CD4-positive, alpha-beta T cell treated with Interleukin-21 for 1 hour (primary cell): ENCODE data around the gene MSS51.
"Not testable (repeated sequence)": the region's sequence is repeated elsewhere in the genome, so short reads cannot be mapped to it uniquely, and the experiment has no call there.

ENCODE experiments used
- DNase-seq: peaks from one replicate; pipeline ENCODE4 v3.0.0-alpha.2; 2020

MSS51 gene

GRCh38 chr10:73413528-73414229, 19.7 kb downstream of the MSS51 start, which contains the start of gene ANXA7:
Gene ANXA7 (minus strand): TSS chr10:73414058. CDS start chr10:73400856, 13,202 bp downstream.
- DNase-seq: peak; percentile 93

DNA sequence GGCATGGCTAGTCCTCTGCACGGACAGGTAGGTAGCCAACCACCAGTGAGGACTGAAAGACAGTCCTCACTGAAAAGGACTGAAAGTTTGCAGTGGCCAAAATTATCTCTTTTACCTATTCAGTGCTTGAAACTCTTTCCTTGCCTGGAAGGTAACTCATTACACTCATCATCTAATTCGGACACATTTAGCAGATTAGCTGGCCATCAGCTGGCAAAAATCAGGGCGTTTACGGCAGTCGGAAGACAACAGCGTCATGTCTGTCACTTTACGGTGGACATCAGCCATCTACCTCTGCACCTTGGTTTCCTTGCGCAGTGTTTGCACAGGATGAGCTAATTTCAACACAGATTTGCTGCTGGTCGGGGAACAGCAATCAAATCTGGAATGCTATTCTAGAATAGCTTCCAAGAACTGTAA, 20.2 kb downstream of the MSS51 start:
- peak; percentile 67 for DNase-seq

GRCh38 chr10:73410897-73411296, 22.5 kb downstream of the MSS51 start:
- DNase-seq: no peak

DNA sequence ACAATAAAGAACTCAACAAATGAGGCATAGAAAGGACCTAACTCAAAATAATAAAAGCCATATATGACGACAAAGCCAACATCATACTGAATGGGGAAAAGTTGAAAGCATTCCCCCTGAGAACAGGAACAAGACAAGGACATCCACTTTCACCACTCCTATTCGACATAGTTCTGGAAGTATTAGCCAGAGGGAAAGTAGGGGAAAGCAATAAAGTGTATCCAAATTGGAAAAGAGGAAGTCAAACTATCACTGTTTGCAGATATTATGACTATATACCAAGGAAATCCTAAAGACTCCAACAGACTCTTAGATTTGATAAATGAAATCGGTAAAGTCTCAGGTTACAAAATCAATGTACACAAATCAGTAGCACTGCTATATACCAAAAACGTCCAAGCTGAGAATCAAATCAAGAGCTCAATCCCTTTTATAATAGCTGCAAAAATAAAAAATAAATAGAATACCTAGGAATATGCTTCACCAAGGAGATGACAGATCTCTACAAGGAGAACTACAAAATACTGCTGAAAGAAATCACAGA, 24.3 kb downstream of the MSS51 start:
- no peak for DNase-seq

- no peak for DNase-seq
These were observed 25.3 kb downstream of the MSS51 start for GRCh38 chr10:73408061-73408460.

DNA sequence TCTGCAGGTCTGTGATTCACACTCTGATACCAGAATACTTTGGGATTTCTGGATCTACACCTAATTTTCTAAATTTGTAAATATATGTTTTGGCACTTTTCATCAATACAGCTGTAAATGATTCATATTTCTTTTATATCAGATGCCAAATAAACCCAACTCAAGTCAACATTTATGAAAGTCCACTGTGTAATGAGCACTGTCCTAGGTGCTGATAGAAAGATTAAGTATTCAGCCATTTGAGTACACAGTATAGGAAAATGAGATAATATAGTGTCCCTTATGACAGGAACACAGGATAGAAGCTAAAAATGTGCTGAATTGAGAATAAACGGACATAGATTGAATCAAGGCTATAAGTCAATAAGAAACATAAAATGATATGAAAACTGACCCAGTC, 25.9 kb downstream of the MSS51 start:
- no peak for DNase-seq

GRCh38 chr10:73406846-73407245, 26.5 kb downstream of the MSS51 start:
- DNase-seq: no peak

GRCh38 chr10:73405556-73405955, 27.8 kb downstream of the MSS51 start:
- DNase-seq: no peak

- no peak for DNase-seq
These were observed 28.7 kb downstream of the MSS51 start for GRCh38 chr10:73404690-73405089.

GRCh38 chr10:73401636-73402035, 31.7 kb downstream of the MSS51 start:
- no peak for DNase-seq

GRCh38 chr10:73399063-73399462, 34.3 kb downstream of the MSS51 start:
- DNase-seq: no peak

DNA sequence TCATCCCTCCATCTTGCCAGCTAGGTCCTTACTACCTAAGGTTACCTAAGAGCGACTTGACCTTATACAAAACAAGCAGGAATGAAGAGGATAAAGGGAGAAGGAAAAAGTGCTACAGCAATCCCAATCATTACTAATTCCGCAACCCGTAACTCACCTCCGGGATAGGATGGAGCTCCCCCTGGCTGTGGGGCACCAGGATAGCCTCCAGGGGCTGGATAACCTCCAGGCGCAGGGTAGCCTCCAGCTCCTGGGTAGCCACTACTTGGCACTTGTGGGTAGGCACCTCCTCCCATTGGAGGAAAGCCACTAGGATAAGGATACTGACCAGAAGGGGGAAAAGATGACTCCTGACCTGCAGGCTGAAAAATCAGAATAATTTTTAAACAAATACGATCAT, 35.3 kb downstream of the MSS51 start:
- DNase-seq: no peak

GRCh38 chr10:73394325-73394724, 39.0 kb downstream of the MSS51 start:
- not testable (repeated sequence) for DNase-seq

DNA sequence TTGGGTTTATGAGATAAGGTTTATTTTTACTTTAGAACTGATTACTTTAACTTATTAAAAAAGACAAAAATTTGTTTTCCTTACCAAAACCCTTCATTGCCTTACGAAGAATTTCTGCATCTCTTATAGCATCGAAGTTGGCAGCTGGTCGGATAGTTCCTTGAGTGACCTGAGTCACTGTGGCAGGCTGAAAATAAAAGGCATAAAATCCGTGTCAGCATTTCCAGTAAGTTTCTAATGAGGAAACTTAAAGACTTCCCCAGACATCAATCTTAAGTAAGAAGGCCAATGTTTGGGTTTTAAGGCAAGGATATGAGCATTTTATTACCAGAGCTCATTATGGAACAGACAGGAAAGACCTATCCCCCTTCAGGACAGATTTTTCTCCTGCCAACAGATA, 45.1 kb downstream of the MSS51 start:
- DNase-seq: no peak

DNA sequence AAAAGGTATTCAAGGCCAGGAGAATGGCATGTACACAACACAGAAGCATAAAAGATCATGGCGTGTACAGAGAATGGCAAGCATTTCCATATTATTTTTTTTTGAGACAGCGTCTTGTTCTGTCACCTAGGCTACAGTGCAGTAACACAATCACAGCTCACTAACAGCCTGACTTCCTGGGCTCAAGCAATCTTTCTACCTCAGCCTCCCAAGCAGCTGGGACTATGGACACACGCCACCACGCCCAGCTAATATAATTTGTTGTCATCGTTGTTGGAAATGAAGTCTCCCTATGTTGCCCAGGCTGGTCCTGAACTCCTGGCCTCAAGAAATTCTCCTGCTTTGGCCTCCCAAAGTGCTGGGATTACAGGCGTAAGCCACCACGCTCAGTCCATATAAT, 46.8 kb downstream of the MSS51 start:
- no peak for DNase-seq

DNA sequence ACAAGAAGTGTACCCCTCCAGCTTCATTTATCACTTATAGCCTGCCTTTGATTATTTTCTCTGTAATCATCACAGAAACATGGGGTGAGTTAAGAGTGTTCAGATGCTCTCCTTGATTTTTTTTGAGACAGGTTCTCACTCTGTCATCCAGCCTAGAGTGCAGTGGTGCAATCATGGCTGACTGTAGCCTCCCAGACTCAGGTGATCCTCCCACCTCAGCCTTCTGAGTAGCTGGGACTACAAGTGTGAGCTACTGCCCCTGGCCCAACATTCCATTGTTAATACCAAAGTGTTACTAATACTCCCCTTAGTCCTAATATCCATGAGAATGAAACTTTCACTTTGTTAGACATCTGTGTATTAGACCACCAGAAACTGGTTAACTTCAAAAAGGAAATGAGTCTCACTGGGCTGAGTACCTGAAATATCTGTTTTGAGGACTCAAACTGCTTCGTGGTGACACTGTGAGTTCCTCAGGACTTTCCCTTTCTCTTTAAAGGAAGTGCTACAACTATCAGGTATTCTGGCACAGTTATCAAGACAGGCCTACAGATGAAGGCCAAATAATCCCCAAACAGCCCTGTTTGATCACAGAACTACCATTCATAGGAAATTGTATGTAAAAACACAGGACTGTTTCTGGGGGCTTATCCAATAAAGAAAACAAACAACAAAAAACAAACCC, 54.2 kb downstream of the MSS51 start:
- no peak for DNase-seq

DNA sequence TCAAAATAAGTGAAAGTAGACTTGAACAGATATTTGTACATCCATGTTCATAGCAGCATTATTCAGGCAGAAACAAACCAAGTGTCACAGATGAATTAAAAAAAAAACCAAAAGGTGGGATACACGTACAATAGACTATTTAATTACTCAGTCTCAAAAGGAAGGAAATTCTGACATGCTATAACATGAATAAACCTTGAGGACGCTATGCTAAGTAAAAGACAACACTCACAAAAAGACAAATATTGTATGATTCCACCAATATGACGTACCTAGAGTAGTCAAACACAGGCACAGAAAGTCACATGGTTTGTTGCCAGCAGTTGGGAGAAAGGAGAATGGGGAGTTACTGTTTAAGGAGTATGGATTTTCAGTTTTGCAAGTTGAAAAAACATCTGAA, 56.7 kb downstream of the MSS51 start:
- no peak for DNase-seq
